COLO668 (cell line): ENCODE results near the gene KLHL36.
"Not testable (repeated sequence)": the region's sequence is repeated elsewhere in the genome, so short reads cannot be mapped to it uniquely, and the experiment has no call there.

Source experiments
- DNase-seq: peaks from one replicate; lab custom pipeline; 2025; ENCODE audit not compliant: unreplicated experiment; lab: John Stamatoyannopoulos, UW

Gene KLHL36

DNA sequence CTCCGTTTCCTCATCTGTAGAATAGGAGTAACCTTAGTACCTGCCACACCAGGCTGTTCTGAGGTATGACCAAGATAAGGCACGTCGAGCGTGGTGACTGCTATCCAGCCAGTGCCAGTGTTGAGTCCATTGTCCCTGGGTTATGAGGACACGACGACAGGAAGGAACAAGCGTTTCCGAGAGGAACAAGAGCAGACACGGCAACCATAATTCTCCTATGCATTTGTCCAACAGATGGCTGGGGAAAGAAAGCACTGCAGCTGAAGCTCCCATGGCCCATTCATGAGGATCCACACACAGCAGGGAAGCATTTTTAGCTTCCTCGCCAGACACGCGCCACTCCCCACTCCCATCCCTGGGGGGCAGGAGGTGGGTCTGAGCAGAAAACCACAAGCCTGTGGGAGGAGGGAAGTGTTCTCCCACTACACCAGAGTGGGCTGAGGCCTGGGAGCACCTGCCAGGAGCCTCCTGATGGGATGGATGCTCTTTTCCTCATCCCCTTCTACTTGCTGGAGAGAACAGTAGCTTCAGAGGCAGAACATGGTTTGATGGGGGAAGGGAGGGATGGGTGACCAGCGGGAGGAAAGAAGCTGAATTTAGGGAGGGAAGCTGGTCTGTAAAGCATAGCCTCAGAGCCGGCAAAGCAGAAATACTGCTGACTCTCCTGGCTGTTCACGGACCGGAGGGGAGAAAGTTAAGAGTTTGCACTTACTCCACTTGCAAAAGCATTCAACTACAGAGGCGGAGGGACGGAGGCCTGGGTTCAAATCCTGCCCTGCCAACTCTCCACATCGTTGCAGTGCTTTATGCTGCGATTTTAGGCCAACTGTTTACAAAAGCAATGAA lies 33.1 kb upstream of the KLHL36 start:
- DNase-seq = no peak

DNA sequence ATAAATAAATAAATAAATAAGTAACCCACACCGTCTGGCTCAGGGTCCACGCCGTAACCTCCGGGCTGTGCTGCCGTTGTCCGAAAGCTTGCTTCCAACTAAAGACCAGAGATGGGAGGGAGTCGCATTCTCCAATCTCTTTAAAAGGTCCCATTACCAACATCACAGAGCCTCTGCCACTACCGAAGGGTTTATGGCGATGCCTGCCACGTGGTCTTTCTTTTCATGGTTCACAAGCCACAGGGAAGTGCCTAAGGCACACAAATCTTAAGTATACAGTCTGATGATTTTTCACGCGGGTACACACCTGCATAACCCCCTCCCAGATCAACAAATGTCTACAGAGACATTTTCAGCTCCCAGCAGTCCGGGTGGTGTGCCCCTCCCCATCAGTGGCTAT lies 31.8 kb upstream of the KLHL36 start:
- peak; percentile 28 for DNase-seq

DNA sequence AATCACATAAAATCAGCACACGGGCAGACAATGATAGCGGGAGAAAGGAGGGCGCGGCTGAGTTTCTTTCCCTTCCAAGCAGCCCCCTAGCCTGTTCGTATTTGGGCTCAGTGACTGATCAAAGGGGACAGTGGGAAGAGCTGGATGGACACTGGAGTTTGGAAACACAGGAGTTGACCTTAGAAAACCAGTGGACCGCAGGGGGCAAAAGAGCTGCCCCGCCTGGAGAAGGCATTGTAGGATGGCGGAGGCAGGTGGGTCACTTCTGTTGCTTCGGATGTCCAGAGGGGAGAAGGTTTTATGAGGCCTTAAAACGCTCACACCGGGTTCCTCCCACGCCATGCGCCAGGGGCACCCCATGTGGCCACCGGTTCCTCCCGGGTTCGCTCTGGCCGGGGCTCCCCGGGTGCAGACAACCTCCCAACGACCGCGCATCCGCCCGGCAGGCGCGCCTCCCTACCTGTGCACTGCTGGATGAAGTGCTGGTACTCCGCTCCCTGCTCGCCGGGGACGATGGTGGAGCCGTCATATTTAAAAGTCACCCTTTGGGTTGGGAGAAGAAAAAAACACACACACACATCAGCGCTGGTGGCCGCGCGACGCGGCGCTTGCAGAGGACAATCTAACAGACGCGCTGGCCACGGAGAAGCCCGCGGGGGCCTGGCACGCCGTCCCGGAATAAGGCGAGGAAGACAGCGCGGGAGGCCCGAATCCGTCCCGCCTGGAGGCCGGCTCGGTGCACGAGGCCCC lies 31.1 kb upstream of the KLHL36 start:
- peak; percentile 55 for DNase-seq

DNA sequence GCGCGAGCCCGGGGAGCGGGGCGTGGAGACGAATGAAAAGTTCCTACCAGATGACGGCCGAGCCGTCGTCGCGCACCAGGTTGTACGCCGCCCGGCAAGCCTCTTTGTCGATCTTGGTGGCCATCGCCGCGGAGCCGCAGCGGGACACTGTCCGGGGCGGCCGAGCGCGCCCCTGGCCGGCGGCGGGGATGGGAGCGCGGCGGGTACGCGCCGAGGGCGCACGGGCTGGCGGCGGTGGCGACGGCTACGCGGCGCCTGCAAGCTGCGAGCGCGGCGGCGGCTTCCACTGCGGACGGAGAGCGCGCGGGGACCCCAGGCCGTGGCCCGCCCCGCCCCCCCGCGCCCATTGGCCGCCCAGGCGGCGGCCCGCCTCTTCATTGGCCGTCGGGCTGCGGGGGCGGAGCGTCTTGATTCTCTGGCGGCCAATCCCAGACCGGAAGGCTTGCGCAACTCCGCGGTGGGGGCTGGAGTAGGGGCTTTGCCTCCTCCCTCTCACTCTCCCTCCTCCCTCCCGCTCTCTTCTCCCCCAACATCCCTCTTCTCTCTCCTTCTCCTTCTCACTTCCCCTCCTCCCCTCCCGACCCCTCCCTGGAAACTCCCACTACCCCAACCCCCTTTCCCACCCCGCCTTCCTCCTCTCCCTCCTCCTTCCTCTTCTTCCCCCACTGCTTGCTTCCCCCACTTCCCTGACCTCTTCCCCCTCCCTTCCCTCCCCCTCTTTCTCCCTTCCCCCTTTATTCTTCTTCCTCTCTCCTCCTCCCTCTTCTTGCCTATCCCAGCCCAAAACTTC lies 30.3 kb upstream of the KLHL36 start, which contains the start of gene COTL1:
COTL1 (minus strand) TSS at position 288 of the 790 bp plus-strand sequence; CDS start at position 124, 164 bp downstream.
- peak; percentile 96 for DNase-seq

DNA sequence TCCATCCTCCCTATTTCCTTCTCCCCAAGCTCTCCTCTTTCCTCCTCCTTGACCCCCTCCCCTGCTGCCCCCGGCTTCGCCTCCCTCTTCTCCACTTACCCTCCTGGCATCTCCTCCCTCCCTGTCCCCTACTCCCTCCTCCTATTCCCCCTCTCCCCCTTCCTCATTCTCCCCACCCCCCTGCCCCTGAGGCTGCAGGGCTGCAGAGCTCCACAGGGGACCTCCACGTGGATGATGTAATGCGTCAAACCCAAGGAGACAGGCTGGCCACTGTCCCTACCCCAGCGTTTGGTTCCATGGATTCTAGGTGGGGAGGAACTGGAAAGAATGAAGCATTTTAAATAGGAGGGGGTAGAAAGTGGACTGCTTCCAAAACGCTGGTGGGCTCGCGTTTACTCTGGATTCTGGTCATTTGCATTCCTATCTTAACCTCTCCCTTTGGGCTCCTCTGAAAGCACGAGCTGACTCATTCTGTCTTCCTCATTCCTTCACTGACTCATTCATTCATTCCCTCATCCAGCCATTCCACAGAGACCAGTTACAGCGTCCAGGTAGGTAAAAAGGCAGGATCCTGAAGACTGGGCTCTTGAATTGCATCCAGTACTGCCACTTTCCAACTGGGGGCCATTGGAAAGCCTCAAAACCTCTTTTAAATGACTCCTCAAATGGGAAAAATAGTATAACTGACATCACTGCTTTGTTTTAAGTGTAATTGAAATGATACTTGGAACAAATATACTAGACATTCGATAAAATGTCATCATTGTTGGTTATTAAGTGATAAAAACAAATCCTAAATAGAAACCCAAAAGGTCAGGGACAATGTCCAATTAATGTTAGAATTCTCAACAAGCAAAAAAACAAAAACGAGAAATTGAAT lies 29.5 kb upstream of the KLHL36 start:
- DNase-seq = no peak

DNA sequence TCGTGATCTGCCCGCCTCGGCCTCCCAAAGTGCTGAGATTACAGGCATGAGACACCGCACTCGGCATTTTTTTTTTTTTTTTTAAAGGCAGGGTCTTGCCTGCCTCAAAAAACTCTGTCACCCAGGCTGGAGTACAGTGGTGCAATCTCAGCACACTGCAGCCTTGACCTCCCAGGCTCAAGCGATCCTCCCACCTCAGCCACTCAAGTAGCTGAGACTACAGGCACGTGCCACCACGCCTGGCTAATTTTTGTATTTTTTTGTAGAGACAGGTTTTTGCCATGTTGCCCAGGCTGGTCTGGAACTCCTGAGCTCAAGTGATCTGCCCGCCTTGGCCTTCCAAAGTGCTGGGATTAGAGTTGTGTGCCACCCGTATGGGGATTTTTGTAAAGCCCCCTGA lies 27.4 kb upstream of the KLHL36 start:
- DNase-seq = not testable (repeated sequence)

DNA sequence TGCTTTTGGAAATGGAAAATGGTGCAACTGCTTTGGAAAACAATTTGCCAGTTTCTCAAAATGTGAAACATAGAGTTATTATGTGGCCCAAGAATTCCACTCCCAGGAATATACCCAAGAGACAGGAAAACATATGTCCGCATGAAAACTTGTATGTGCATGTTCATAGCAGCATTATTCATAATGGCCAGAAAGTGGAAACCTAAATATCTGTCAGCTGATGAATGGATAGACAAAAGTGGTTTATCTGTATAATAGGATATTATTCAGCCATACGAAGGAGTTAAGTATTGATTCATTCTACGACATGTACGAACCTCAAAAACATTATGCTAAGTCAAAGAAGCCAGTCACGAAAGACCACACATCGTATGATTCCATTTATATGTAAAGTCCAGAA lies 22.8 kb upstream of the KLHL36 start:
- no peak for DNase-seq

DNA sequence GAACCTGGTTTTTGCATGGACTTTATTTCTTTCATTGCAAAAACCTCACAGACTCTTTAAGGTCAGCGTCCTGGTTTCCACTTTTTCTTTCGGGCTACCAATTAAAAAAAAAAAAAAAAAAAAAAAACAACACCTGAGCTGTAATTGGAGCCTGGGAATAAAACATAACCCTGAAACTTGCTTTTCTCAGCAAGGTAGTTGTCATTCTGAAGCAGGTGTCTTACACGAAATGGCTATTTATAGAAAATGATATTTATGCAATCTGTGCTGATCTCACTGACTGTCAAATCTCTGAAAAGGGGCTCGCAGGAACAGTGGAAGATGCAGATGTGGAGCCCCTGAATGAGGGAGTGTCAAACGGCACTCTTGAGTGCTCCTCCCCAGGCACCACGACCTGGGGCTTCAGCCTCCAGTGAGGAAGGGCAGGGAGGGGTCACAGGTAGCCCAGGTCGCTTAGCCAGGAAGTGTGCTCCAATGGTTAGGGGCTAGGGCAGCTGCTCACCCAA lies 20.0 kb upstream of the KLHL36 start:
- no peak for DNase-seq

DNA sequence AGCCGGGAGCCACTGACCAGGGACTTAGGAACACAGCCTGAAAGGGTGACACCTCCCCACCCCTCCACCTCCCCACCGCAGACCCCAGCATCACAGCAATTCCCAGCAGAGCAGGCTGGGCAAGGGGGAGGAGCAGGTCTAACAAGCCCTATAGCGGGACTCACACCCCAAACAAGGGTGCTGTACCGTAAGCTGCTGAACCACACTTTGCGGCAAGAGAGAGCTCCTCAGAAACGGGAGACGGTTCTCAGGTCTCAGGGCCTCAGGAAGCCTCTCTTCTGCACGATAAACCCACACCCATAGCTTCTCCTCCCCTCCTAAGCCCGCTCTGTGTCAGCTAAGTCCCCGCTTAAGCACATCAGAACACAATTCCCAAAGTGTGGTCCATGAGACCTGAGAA lies 18.7 kb upstream of the KLHL36 start:
- DNase-seq = no peak

DNA sequence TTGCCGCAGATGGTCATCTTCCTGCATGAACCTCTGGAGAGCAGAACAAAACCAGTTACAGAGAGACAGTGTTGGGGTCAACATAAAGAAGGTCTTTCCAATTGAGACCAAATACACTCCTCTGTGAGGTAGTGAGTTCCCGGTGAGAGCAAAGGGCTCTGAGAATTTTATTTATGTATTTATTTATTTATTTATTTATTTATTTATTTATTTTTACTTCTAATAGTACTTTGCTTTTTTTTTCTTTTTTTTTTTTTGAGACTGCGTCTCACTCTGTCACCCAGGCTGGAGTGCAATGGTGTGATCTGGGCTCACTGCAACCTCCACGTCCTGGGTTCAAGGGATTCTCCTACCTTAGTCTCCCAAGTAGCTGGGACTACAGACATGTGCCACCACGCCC lies 18.3 kb upstream of the KLHL36 start:
- no peak for DNase-seq

DNA sequence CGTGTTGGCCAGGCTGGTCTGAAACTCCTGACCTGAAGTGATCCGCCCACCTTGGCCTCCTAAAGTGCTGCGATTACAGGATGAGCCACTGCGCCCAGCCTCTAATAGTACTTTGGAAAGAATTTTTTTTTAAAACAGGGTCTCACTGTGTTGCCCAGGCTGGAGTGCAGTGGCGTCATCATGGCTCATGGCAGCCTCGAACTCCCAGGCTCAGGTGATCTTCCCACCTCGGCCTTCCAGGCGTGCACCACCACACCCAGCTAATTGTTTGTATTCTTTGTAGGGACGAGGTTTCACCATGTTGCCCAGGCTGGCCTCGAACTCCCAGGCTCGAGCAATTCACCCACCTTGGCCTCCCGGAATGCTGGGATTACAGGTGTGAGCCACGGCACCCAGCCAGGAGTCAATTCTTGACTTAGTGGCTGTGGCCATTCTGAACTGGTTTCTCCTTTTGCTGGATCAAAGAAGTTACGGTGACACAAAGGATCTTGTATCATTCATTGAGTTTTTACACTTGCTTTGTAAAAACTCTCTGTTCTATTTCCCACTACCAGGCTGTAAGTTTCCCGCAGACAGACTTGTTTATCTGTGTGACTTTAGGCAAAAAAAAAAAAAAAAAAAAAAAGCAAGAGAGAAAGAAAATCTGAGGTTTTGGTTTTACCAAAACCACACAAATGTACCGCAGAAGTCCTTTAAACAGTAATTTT lies 17.7 kb upstream of the KLHL36 start:
- DNase-seq = no peak

DNA sequence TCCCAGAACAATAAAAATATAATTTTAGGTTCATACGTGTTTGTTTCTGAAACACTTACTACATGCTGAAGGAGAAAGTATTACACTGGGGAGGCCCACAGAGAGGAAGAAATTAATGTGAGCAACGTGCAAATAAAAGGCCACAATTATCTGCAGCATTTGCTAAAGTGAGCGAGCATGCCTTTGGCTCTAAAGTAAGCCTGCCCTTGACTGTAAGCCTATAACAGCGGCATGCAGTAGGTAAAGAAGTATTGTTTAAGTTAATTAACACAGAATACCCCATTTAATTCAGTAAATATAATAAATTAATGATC lies 17.2 kb upstream of the KLHL36 start:
- no peak for DNase-seq

DNA sequence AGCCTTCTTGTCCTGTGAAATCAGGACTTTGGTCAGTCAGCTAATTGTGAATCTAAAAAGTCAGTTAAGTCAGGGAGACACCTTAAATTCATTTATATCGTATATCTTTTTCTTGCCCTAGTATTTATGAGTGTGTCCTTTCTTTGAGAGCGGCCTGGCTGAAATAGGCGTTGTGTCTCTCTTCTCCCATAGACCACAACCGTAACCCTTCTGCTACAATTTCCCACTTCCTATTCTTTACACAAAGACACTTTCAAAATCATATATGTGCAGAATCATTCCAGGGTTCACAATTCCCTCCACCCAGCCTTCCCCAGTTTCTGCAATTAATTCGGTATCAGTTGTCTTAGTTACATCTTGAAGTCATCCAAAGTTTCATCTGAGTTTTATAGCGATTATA lies 16.4 kb upstream of the KLHL36 start:
- DNase-seq = no peak

DNA sequence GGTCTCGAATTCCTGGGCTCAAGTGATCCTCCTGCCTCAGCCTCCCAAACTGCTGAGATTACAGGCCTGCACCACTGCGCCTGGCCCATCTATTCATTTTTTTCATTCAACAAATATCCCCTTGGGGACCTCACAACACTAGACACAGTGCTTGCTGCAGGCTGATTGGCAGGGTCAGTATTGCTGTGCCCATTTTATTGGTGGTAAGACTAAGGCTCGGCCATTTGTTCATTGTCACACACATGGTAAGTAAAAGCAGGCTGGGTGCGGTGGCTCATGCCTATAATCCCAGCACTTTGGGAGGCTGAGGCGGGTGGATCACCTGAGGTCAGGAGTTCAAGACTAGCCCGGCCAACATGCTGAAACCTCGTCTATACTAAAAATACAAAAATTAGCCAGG lies 15.4 kb upstream of the KLHL36 start:
- not testable (repeated sequence) for DNase-seq

DNA sequence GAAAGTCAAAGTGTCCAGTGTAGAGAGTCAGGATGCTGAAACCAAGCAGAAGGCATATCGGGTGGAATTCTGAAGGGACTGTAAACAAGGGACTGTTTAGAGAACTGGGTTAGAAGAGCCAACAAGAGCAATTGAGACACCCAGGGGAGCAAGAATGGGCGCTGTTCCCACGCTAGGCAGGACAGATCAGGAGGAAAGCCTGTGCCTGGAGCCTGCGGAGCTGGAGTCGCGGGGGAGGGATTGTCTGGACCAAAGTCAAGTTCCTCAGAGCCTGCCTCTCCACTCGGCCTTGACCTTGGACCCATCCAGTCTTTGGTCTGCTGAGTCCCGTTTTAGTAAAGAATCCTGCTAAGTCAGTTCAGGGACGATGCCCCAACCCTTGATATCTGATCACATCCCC lies 14.7 kb upstream of the KLHL36 start:
- no peak for DNase-seq

DNA sequence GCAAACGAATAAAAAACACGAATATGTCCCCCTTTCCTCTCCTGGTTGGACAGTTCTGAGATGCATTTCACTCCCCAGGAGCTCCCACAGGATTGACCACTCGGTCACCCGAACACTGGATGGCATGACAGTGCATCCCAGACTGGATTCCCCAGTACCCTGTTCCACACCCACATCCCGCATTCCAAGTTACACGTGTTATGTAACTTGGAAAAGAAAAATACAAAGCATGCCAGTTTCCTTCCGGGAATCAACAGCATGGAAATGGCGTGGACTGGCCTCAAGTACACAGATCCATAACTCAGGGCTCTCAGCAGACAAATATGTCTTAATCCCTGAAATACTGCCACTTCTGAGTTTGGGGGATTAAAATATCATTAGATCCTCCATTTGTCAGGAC lies 12.6 kb upstream of the KLHL36 start:
- DNase-seq = no peak

DNA sequence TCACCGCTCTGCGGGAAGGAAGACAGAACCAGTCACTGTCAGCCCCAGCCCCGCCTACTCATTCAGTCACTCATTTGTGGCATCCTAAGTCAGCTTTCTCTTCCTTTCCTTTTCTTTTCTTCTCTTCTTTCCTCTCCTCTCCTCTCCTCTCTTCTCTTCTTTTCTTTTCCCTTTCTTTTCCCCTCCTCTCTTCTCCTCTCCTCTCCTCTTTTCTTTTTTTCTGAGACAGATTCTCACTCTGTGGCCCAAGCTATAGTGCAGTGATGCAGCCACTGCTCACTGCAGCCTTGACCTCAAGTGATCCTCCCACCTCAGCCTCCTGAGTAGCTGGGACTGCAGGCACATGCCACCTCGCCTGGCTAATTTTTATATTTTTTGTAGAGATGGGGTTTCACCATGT lies 10.6 kb upstream of the KLHL36 start:
- DNase-seq = no peak

DNA sequence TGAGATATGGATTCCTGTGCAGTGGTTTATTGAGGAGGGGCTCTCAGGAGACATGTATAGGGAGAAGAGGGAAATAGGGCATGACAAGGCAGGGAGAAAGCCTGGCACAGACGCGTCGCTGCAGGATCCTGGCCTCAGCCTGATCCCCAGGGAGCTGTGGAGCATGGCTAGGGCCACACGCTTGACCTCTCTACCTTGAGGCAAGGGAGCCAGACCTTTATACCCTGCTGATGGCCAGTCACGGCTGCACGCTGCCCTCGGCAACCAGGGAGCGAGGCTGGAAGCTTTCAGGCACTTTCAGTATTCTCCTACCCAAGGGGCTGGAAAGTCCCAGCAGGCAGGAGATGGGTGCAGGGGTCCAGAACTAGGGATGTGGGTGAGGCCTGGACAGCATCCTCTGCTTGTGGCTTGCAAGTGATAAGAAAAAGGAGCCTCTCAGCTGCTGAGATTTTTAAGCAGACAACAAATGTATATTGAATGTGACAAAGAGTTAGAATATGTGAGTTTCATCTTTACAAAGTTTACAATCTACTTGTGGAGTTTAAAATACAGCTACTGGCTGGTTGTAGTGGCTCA lies 10.0 kb upstream of the KLHL36 start:
- no peak for DNase-seq

DNA sequence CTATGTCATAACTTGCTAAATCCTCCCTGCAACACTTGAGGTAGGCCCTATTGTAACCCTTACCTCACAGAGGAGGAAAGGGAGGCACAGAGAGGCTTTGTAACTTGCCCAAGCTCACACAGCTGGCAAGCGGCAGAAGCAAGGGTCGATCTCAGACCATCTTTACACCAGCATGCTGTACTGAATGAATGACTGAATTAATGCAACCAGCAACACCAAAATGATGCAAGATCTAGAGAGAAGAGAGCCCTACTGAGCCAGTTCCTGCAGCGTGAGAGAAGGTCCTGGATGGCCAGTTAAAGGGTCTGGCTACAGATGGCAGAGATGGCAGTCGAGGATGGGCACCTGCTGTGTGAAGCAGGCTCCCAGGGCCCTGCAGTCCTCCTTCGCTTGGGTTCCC lies 8.2 kb upstream of the KLHL36 start:
- no peak for DNase-seq
